ENCODE measurements around the gene CEP162.

- TF ChIP-seq CTCF (IDR thresholded peaks at IDR 0.05): peak in 5 of 7 experiments; percentile 29 to 68 (median 52)
- no peak for TF ChIP-seq POLR2A (IDR thresholded peaks at IDR 0.05)
- TF ChIP-seq EP300 (IDR thresholded peaks at IDR 0.05): no peak
- peak in 1 of 3 donors; percentile 71 for TF ChIP-seq POLR2AphosphoS5 (IDR thresholded peaks at IDR 0.05)
Measured at GRCh38 chr6:84227434-84228197, at the start of gene CEP162.

Measured in stomach (tissue), 4 donors.